ENCODE measurements around the gene CNPY1. TPM values are rescaled to one million over a fixed set of nuclear protein-coding genes. Genes with fewer than 3 reads are reported as not detected.
A peak's percentile ranks its signal among the peaks of the same experiment; 100 is the strongest.
"Not testable (repeated sequence)": the region's sequence is repeated elsewhere in the genome, so short reads cannot be mapped to it uniquely, and the experiment has no call there.

CNPY1 gene
- total and polyA plus RNA-seq, 2 experiments from 2014 or later, result not detected

GRCh38 chr7:155565596-155565995 lies 19.2 kb upstream of the CNPY1 start:
- in situ Hi-C loops (cut with MboI), result no loop called here
- WGBS, 2 experiments (ENCODE audit: low coverage in 1 of 2, low lambda C conversion rate in 2 of 2, missing lambda C conversion rate in 2 of 2), result 65 to 71% methylated on average over 10 of the region's 10 CpGs
- TF ChIP-seq EZH2 (IDR thresholded peaks at IDR 0.05; ENCODE audit: insufficient read depth, poor library complexity, severe bottlenecking), result no peak
- TF ChIP-seq EZH2phosphoT487 (IDR thresholded peaks at IDR 0.05; ENCODE audit: insufficient read depth, low read depth), result no peak

DNA sequence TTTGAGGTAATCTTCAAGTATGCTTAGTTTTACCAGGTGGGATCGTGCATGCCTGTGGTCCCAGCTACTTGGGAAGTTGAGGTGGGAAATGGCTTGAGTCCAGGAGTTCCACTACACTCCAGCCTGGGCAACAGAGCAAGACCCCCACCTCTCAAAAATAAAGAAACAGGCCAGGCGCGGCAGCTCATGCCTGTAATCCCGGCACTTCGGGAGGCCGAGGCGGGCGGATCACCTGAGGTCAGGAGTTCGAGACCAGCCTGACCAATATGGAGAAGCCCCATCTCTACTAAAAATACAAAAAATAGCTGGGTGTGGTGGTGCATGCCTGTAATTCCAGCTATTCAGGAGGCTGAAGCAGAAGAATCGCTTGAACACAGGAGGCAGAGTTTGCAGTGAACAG lies 16.6 kb upstream of the CNPY1 start:
- H3K9me2 ChIP-seq (ENCODE audit: insufficient read depth); H3K9me3 ChIP-seq (ENCODE audit: low read depth); H3K27ac ChIP-seq; DNase-seq; H3F3A ChIP-seq (ENCODE audit: insufficient read depth); H3K9ac ChIP-seq; H3K4me2 ChIP-seq (ENCODE audit: unreplicated experiment); H3K4me1 ChIP-seq (ENCODE audit: insufficient read depth); H2AFZ ChIP-seq; H3K36me3 ChIP-seq (ENCODE audit: low read depth); H4K20me1 ChIP-seq (ENCODE audit: insufficient read depth); H3K27me3 ChIP-seq (replicated peaks; ENCODE audit: insufficient read depth); H3K79me2 ChIP-seq (ENCODE audit: insufficient read depth); in situ Hi-C loops (cut with MboI); H3K4me3 ChIP-seq: not testable (repeated sequence)
- 69 to 71% methylated on average over 10 of the region's 10 CpGs for WGBS, 2 experiments (ENCODE audit: low coverage in 1 of 2, low lambda C conversion rate in 2 of 2, missing lambda C conversion rate in 2 of 2)

More at GRCh38 chr7:155565596-155565995, 19.2 kb upstream of the CNPY1 start:
- Histone ChIP-seq H3K9me3 (ENCODE audit: low read depth) (no peaks in the 10 kb centered on the region), H3K27ac (no peak overlapping the region), H3K4me2 (ENCODE audit: unreplicated experiment) (no peak overlapping the region), H3K27me3 (replicated peaks; ENCODE audit: insufficient read depth) (no peaks in the 10 kb centered on the region), H2AFZ (no peak overlapping the region), H3F3A (ENCODE audit: insufficient read depth) (no peaks in the 10 kb centered on the region), H4K20me1 (ENCODE audit: insufficient read depth) (no peaks in the 10 kb centered on the region), H3K36me3 (ENCODE audit: low read depth) (no peaks in the 10 kb centered on the region), H3K9ac (no peak overlapping the region), H3K9me2 (ENCODE audit: insufficient read depth) (no peaks in the 10 kb centered on the region), H3K79me2 (ENCODE audit: insufficient read depth) (no peaks in the 10 kb centered on the region), H3K4me1 (ENCODE audit: insufficient read depth) (no peaks in the 10 kb centered on the region), H3K4me3 (no peak overlapping the region)
- no peak for DNase-seq

GRCh38 chr7:155562106-155562505 lies 15.7 kb upstream of the CNPY1 start:
- Histone ChIP-seq H3K79me2 (ENCODE audit: insufficient read depth) (no peaks in the 10 kb centered on the region), H3K27ac (no peak overlapping the region), H3K4me3 (no peak overlapping the region), H4K20me1 (ENCODE audit: insufficient read depth) (no peaks in the 10 kb centered on the region), H3F3A (ENCODE audit: insufficient read depth) (no peaks in the 10 kb centered on the region), H3K27me3 (replicated peaks; ENCODE audit: insufficient read depth) (peaks cover 5% of the 10 kb centered on the region; the same call in 1 of the 2 replicates), H3K9me2 (ENCODE audit: insufficient read depth) (no peaks in the 10 kb centered on the region), H3K4me2 (ENCODE audit: unreplicated experiment) (no peak overlapping the region), H3K9me3 (ENCODE audit: low read depth) (no peaks in the 10 kb centered on the region), H3K4me1 (ENCODE audit: insufficient read depth) (no peaks in the 10 kb centered on the region), H2AFZ (no peak overlapping the region), H3K9ac (no peak overlapping the region), H3K36me3 (ENCODE audit: low read depth) (no peaks in the 10 kb centered on the region)
- 59 to 60% methylated on average over 9 of the region's 9 CpGs for WGBS, 2 experiments (ENCODE audit: low coverage in 1 of 2, low lambda C conversion rate in 2 of 2, missing lambda C conversion rate in 2 of 2)
- DNase-seq, result no peak
- in situ Hi-C loops (cut with MboI), result no loop called here
- TF ChIP-seq EZH2phosphoT487 (IDR thresholded peaks at IDR 0.05; ENCODE audit: insufficient read depth, low read depth), result no peak
- no peak for TF ChIP-seq EZH2 (IDR thresholded peaks at IDR 0.05; ENCODE audit: insufficient read depth, poor library complexity, severe bottlenecking)

DNA sequence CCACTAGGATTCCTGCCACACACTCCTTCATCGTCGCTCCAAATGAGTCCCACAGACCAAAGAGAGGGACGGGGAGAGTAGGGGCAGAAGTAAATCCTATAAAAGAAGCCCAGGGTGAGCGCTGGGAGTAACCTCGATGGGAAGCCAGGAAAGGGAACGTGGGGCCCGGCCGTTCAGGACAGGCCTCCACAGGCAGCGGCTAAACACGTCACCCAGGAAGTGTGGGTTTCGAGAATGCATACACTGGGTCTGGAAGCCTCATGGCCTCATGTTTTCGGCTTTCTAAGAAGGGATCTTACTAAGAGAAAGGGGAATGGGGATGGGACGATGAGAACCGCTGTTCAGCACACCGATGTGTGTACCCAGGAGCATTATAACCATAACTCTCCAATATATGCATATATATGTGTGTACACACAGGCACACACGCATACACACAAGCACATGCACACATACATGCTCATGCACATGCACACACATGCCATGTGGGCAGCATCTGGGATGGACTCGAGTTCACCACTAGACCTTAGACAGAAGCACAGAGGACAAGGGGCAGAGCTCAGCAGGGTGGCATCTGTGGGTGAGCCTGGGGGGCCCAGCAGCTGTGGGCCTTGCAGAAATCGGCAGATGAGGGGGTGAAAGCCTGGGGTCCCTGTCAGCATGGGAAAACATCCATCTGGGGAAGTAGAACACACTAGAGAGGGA lies 14.8 kb upstream of the CNPY1 start:
- Histone ChIP-seq H3K4me1 (ENCODE audit: insufficient read depth) (no peaks in the 10 kb centered on the region), H3K4me2 (ENCODE audit: unreplicated experiment) (no peak overlapping the region), H4K20me1 (ENCODE audit: insufficient read depth) (no peaks in the 10 kb centered on the region), H3K9me3 (ENCODE audit: low read depth) (no peaks in the 10 kb centered on the region), H2AFZ (no peak overlapping the region), H3F3A (ENCODE audit: insufficient read depth) (no peaks in the 10 kb centered on the region), H3K36me3 (ENCODE audit: low read depth) (no peaks in the 10 kb centered on the region), H3K4me3 (no peak overlapping the region), H3K9me2 (ENCODE audit: insufficient read depth) (no peaks in the 10 kb centered on the region), H3K9ac (no peak overlapping the region), H3K27ac (no peak overlapping the region), H3K27me3 (replicated peaks; ENCODE audit: insufficient read depth) (peaks cover 5% of the 10 kb centered on the region; the same call in 1 of the 2 replicates), H3K79me2 (ENCODE audit: insufficient read depth) (no peaks in the 10 kb centered on the region)
- WGBS, 2 experiments (ENCODE audit: low coverage in 1 of 2, low lambda C conversion rate in 2 of 2, missing lambda C conversion rate in 2 of 2), result 40 to 44% methylated on average over 18 of the region's 18 CpGs
- in situ Hi-C loops (cut with MboI), result no loop called here
- peak; percentile 13 for DNase-seq
- TF ChIP-seq EZH2phosphoT487 (IDR thresholded peaks at IDR 0.05; ENCODE audit: insufficient read depth, low read depth), result no peak
- no peak for TF ChIP-seq EZH2 (IDR thresholded peaks at IDR 0.05; ENCODE audit: insufficient read depth, poor library complexity, severe bottlenecking)
